ENCODE results near the gene CFAP54. TPM values are rescaled to one million over a fixed set of nuclear protein-coding genes. Genes with fewer than 3 reads are reported as not detected.

The CFAP54 gene
- total RNA-seq, 1 donor from 2014 or later, result 1.7 TPM

DNA sequence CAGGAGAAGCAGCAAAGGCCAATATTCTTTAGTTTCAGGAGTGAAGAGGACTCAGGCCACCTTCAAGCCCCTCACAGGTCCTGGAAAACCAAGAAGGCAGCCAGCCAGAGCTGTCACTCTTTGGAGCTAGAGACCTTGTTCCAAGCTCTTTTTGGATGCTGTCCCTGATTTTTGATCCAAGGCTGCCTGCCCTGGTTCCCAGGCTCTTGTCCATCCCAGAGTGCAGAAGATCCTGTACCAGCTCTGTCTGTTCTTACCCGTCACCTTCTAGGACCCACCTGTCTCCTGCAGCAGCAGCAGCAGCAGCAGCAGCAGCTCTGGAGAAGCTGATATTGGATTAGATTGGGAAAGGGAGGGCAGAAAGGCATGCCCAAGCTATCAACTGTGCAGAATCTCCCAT lies 260.6 kb downstream of the CFAP54 start:
- no peak overlapping the region for H3K27ac ChIP-seq
- intact Hi-C loops (cut with DNase I), result no loop called here
- no peaks in the 10 kb centered on the region for H3K27me3 ChIP-seq
- H3K4me3 ChIP-seq, result no peak overlapping the region
- no peak for DNase-seq (ENCODE audit: extremely low spot score in 2 of 2)
- H3K36me3 ChIP-seq, result no peaks in the 10 kb centered on the region
- TF ChIP-seq, protein P1, sequence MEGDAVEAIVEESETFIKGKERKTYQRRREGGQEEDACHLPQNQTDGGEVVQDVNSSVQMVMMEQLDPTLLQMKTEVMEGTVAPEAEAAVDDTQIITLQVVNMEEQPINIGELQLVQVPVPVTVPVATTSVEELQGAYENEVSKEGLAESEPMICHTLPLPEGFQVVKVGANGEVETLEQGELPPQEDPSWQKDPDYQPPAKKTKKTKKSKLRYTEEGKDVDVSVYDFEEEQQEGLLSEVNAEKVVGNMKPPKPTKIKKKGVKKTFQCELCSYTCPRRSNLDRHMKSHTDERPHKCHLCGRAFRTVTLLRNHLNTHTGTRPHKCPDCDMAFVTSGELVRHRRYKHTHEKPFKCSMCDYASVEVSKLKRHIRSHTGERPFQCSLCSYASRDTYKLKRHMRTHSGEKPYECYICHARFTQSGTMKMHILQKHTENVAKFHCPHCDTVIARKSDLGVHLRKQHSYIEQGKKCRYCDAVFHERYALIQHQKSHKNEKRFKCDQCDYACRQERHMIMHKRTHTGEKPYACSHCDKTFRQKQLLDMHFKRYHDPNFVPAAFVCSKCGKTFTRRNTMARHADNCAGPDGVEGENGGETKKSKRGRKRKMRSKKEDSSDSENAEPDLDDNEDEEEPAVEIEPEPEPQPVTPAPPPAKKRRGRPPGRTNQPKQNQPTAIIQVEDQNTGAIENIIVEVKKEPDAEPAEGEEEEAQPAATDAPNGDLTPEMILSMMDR (IDR thresholded peaks at IDR 0.05), result no peak
- TF ChIP-seq POLR2AphosphoS5 (IDR thresholded peaks at IDR 0.05; ENCODE audit: insufficient read depth in 1 of 2, low read depth in 1 of 2), result no peak
- TF ChIP-seq POLR2A (IDR thresholded peaks at IDR 0.05), result no peak
- H3K9me3 ChIP-seq, result no peaks in the 10 kb centered on the region
- no peaks in the 10 kb centered on the region for H3K4me1 ChIP-seq

DNA sequence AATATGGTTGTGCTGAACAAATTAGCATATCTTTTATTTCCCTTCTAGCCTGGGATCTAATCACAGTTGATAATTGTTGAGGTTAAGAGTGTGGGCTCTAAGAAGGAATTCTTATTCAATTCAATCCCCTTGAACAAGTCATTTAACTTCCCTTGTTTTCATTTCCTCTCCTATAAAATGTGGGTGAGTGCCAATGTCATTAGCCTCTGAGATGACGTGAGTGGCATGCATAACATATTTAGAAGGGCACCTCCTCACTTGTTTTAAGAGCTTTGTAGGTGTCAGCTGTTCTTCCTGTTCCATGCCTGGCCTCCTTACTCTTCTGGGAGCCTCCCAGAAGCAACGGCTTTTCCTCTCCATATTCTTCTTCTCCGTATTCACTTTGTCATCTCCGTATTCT lies 262.2 kb downstream of the CFAP54 start:
- no peak overlapping the region for H3K27ac ChIP-seq
- H3K9me3 ChIP-seq, result no peaks in the 10 kb centered on the region
- no peak for DNase-seq (ENCODE audit: extremely low spot score in 2 of 2)
- TF ChIP-seq, protein P1 (IDR thresholded peaks at IDR 0.05), result no peak
- TF ChIP-seq POLR2A (IDR thresholded peaks at IDR 0.05), result no peak
- no peak overlapping the region for H3K4me3 ChIP-seq
- no peaks in the 10 kb centered on the region for H3K4me1 ChIP-seq
- intact Hi-C loops (cut with DNase I), result no loop called here
- no peaks in the 10 kb centered on the region for H3K27me3 ChIP-seq
- no peaks in the 10 kb centered on the region for H3K36me3 ChIP-seq

DNA sequence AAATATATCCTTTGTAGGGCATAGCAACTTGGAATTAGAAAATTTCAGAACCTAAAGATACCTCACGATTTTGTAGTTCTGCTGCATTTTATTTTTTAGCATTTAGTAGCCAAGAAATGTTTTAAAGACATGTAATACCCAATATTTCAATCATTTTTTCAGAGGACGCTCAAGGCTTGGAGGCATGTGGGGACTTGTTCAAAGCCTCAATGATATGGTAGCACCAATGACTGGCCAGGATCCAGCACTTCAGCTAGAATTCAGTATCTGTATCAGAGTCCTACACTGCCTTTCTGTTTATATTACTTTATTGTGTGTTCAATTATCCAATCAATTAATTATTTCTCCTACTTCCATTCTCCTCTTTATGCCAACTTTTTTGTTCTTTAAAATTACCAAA lies 262.8 kb downstream of the CFAP54 start:
- Histone ChIP-seq H3K27ac (no peak overlapping the region), H3K4me1 (no peaks in the 10 kb centered on the region), H3K27me3 (no peaks in the 10 kb centered on the region), H3K36me3 (no peaks in the 10 kb centered on the region), H3K9me3 (no peaks in the 10 kb centered on the region), H3K4me3 (no peak overlapping the region)
- no peak for DNase-seq (ENCODE audit: extremely low spot score in 2 of 2)
- no peak for TF ChIP-seq POLR2AphosphoS5 (IDR thresholded peaks at IDR 0.05; ENCODE audit: insufficient read depth in 1 of 2, low read depth in 1 of 2)
- intact Hi-C loops (cut with DNase I), result no loop called here

DNA sequence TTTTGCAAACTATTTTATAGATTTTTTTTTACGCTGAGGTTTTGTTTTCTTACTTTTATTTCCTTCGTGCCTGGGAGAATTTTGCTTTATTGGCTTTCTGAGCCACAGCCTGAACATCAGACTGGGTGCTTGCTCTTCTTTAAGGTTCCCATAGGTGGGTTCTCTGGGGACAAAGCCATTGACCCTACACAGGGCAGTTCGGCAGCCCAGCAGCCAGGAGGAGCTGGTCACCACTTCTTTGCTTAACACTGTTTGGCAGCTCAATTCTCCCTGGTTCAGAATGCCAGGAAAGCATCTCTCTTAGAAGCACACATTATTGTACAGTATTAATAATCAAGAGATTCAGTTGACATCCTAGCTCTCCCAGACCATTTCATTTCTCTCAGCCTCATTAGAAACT lies 276.9 kb downstream of the CFAP54 start:
- Histone ChIP-seq H3K4me3 (no peak overlapping the region), H3K4me1 (no peaks in the 10 kb centered on the region), H3K36me3 (no peaks in the 10 kb centered on the region), H3K27me3 (no peaks in the 10 kb centered on the region), H3K9me3 (no peaks in the 10 kb centered on the region), H3K27ac (no peak overlapping the region)
- TF ChIP-seq POLR2AphosphoS5 (IDR thresholded peaks at IDR 0.05; ENCODE audit: insufficient read depth in 1 of 2, low read depth in 1 of 2), result no peak
- no peak for DNase-seq (ENCODE audit: extremely low spot score in 2 of 2)
- intact Hi-C loops (cut with DNase I), result no loop called here

DNA sequence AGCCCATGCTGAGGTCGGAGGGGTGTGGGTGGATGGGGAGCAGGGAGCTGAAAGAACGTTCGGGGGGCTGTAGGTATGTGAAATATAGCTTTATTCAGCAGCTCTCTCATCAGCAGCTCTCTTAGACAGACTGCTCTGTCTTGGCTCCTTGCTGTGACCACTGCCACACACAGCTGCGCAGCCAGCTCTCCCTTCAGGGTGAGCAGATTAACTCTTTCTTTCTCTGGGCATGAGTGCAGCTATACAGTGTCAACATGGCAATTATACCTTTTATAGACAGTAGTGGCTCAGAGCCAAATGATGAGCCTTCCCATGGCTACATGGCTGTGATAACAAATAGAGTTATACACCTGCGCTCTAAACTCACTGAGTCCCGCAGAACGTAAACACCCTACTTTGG lies 280.0 kb downstream of the CFAP54 start:
- no peak for DNase-seq (ENCODE audit: extremely low spot score in 2 of 2)
- Histone ChIP-seq H3K27me3 (no peaks in the 10 kb centered on the region), H3K4me1 (no peaks in the 10 kb centered on the region), H3K27ac (no peak overlapping the region), H3K4me3 (no peak overlapping the region), H3K9me3 (no peaks in the 10 kb centered on the region), H3K36me3 (no peaks in the 10 kb centered on the region)
- intact Hi-C loops (cut with DNase I), result no loop called here
- TF ChIP-seq POLR2AphosphoS5 (IDR thresholded peaks at IDR 0.05; ENCODE audit: insufficient read depth in 1 of 2, low read depth in 1 of 2) (no peak), POLR2A (IDR thresholded peaks at IDR 0.05) (no peak)
- TF ChIP-seq, protein P1 (IDR thresholded peaks at IDR 0.05), result no peak

DNA sequence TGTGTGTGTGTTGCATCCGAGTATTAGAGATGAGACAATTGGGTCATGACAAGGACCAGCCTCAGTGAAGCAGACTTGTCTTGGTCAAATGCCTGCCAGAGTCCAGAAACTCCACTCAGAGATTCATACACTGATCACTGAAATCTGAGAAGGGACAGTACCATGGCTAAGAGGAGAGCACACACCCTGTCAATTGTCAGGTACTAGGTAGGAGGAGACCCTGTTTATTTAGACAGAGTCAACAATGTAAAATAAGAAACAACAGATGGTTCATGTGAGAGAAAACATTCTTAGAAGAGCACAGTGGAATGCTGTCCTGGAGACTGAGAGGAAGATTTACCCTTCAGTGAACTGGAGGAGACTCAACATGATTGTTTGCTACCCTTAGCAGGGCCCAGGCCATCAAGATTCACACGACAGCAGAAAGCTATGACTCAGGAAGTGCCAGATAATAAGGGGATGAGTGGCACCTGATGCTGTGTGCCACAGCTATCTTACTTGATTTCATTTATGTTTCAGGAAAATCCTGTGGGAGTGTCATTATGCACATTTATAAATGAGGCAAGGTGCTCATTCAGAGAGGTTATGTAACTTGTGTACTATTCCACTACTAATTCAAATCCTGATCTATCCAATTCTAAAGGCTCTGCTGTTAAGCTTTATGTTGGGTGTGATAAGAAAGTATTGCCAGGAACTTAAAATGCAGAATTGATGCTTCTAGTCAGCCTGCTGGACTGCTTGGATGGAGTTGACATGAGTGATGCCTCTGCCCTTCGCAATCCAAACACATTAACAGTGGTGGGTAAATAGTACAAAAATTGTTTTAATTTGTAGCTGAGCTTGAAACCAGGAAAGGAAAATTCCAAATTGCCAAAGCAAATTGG lies 281.1 kb downstream of the CFAP54 start:
- no peak overlapping the region for H3K27ac ChIP-seq

More for the DNA sequence above, 281.1 kb downstream of the CFAP54 start:
- no peaks in the 10 kb centered on the region for H3K4me1 ChIP-seq
- H3K36me3 ChIP-seq, result no peaks in the 10 kb centered on the region
- H3K9me3 ChIP-seq, result no peaks in the 10 kb centered on the region
- H3K27me3 ChIP-seq, result no peaks in the 10 kb centered on the region
- TF ChIP-seq POLR2A (IDR thresholded peaks at IDR 0.05) (no peak), POLR2AphosphoS5 (IDR thresholded peaks at IDR 0.05; ENCODE audit: insufficient read depth in 1 of 2, low read depth in 1 of 2) (no peak)
- TF ChIP-seq, protein P1 (IDR thresholded peaks at IDR 0.05), result no peak
- DNase-seq (ENCODE audit: extremely low spot score in 2 of 2), result no peak
- H3K4me3 ChIP-seq, result no peak overlapping the region
- intact Hi-C loops (cut with DNase I), result no loop called here
